Measurements from ENCODE around the gene ZMYND15.

DNA sequence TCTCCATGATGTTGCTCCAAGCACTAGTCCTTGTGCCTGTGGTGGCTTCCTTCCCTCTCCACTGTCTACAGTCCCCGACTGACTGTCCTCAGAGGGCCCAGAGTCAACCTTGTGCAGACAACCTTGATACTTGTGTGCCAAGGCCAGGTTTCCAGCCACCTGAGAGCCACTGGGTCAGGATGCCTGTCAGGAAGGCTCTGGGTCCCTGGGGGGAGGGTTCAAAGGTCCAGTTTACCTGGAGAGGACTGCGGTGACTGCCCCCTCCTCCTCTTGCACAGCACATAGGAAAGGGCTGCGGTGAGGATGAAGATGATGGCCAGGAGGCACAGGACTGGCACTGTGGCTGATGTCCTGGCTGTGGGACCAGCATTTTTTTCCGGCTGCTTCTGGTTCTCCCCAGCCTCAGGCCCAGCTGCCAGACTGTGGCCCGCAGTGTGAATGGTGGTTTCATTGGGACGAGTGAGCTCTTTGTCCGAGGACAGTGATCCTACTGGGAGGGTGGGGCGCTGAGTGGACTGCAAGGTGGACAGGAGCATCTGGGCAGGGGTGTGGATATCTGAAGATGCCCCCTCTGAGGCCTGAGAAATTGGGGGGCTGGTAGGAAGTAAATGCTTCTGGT lies 4.7 kb upstream of the ZMYND15 start:
- TF ChIP-seq, protein P1, sequence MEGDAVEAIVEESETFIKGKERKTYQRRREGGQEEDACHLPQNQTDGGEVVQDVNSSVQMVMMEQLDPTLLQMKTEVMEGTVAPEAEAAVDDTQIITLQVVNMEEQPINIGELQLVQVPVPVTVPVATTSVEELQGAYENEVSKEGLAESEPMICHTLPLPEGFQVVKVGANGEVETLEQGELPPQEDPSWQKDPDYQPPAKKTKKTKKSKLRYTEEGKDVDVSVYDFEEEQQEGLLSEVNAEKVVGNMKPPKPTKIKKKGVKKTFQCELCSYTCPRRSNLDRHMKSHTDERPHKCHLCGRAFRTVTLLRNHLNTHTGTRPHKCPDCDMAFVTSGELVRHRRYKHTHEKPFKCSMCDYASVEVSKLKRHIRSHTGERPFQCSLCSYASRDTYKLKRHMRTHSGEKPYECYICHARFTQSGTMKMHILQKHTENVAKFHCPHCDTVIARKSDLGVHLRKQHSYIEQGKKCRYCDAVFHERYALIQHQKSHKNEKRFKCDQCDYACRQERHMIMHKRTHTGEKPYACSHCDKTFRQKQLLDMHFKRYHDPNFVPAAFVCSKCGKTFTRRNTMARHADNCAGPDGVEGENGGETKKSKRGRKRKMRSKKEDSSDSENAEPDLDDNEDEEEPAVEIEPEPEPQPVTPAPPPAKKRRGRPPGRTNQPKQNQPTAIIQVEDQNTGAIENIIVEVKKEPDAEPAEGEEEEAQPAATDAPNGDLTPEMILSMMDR (conservative IDR thresholded peaks at IDR 0.05 in 1 of 2, IDR thresholded peaks at IDR 0.05 in 1 of 2; ENCODE audit: extremely low read depth in 1 of 2, insufficient read depth in 1 of 2, low read depth in 1 of 2, low read length in 2 of 2) = no peak
- no peak for TF ChIP-seq EZH2 (IDR thresholded peaks at IDR 0.05; ENCODE audit: borderline replicate concordance, low read length)
